Muscle layer of colon (tissue), 2 donors: Measurements from ENCODE around the gene DARS2.

Source experiments
- H3K27ac ChIP-seq: one replicate; pipeline ENCODE4 v1.7.0; 2013; ENCODE audit warnings: low read depth, mild to moderate bottlenecking, low read length, moderate library complexity
- H3K27me3 ChIP-seq, 2 donors: one replicate each; pipeline ENCODE4 v1.7.0; 2013; ENCODE audit warnings: low read length in 2 of 2, mild to moderate bottlenecking in 2 of 2; ENCODE audit not compliant: insufficient read depth in 2 of 2, control insufficient read depth in 1 of 2
- H3K36me3 ChIP-seq: one replicate; pipeline ENCODE4 v1.7.0; 2013; ENCODE audit warnings: mild to moderate bottlenecking, low read length; ENCODE audit not compliant: insufficient read depth
- H3K4me1 ChIP-seq: one replicate; pipeline ENCODE4 v1.7.0; 2013; ENCODE audit warnings: mild to moderate bottlenecking, low read length; ENCODE audit not compliant: insufficient read depth
- H3K4me3 ChIP-seq, 2 donors: one replicate each; pipeline ENCODE4 v1.7.0; 2013; ENCODE audit warnings: low read length in 2 of 2, low read depth in 1 of 2, mild to moderate bottlenecking in 1 of 2, moderate library complexity in 1 of 2
- H3K9ac ChIP-seq: one replicate; pipeline ENCODE4 v1.7.0; 2013; ENCODE audit warnings: low read length
- H3K9me3 ChIP-seq: one replicate; pipeline ENCODE4 v1.7.0; 2013; ENCODE audit warnings: mild to moderate bottlenecking, low read length
- donor health status: abdominal sarcoma.
- donor health status: Adenocarcinoma of cecum.

Gene DARS2

DNA sequence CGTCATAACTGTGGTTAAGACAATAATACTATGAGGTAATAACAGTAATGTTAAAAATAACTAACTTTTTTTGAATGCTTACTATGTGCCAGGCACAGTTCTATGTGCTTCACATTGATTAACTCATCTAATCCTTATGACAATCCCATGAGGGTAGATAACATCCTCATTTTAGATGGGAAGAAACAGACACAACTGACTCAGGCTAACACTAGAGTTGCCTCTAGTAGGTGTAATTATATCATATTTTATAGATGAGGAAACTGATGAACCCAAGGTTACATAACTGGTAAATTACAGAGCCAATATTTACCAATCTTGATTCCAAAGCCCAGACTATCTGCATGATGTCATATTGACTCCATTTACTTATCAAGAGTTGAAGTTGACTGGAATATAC lies 69.1 kb downstream of the DARS2 start:
- H3K9me3 ChIP-seq, result no peaks in the 10 kb centered on the region
- no peaks in the 10 kb centered on the region for H3K27me3 ChIP-seq
- no peak overlapping the region for H3K27ac ChIP-seq

GRCh38 chr1:173894189-173894588 lies 69.7 kb downstream of the DARS2 start:
- Histone ChIP-seq H3K4me1 (no peaks in the 10 kb centered on the region), H3K27me3 (no peaks in the 10 kb centered on the region), H3K9me3 (no peaks in the 10 kb centered on the region), H3K36me3 (no peaks in the 10 kb centered on the region), H3K9ac (no peak overlapping the region), H3K27ac (no peak overlapping the region), H3K4me3 (no peak overlapping the region)

More for the DNA sequence above, 69.1 kb downstream of the DARS2 start:
- no peaks in the 10 kb centered on the region for H3K4me1 ChIP-seq
- no peak overlapping the region for H3K9ac ChIP-seq
- no peaks in the 10 kb centered on the region for H3K36me3 ChIP-seq
- H3K4me3 ChIP-seq, result no peak overlapping the region

GRCh38 chr1:173900427-173900826 lies 76.0 kb downstream of the DARS2 start:
- Histone ChIP-seq H3K9ac (no peak overlapping the region), H3K27ac (no peak overlapping the region), H3K27me3 (no peaks in the 10 kb centered on the region), H3K4me1 (no peaks in the 10 kb centered on the region), H3K4me3 (no peak overlapping the region), H3K36me3 (no peaks in the 10 kb centered on the region), H3K9me3 (no peaks in the 10 kb centered on the region)

DNA sequence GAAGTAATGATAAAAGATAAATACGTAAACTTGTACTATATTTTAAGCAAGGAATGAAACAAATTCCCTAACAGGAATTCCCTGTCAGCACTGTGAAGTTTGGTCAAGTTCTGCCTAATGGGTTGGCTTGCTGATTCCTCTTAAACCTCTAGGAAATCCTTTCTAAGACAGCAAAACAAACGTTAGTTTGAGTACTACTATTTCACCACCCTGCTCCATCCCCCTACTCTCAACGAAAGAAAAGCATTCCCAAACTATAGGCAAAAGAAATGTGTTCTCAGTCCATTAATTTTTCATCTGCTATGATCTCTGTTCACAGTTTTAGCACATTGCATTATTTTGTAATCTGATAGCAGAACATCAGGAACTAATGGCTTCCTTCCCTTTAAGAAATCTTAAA lies 76.5 kb downstream of the DARS2 start:
- Histone ChIP-seq H3K4me1 (no peaks in the 10 kb centered on the region), H3K4me3 (no peak overlapping the region), H3K9ac (no peak overlapping the region), H3K27me3 (no peaks in the 10 kb centered on the region), H3K36me3 (no peaks in the 10 kb centered on the region), H3K27ac (no peak overlapping the region), H3K9me3 (no peaks in the 10 kb centered on the region)

DNA sequence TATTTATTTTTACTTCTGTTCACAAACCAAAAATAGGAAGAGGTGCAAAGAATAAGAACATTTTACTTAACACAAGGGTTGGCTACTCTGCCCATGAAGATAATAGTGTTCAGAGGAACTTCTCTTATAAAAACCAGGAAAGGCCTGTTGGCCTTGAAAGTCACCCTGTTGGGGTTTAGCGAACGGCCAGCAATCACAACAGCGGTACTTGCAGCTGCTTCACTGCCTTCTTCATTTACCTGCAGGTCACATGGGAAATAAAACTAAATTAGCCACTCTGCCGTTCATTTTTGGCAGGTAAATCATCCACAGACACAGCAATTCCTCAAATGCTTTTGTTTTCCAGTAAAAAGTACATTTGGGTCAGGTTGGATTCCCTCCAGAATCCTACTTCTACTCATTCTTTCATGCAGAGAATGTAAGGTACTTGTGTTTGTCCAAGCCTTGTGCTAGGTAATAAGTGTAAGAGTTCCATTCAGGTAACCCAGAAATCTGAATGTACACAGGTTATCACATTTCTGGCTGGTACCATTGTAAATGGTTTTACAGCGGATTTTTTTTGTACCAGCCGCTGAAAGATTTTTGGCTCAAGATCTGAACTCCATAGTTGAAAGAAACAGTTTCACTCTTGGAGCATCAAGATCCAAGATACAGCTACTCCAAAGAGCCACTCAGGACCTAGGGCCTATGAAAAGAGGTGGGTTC lies 79.5 kb downstream of the DARS2 start:
- Histone ChIP-seq H3K27ac (no peak overlapping the region), H3K4me3 (no peak overlapping the region), H3K9ac (no peak overlapping the region), H3K27me3 (no peaks in the 10 kb centered on the region), H3K36me3 (no peaks in the 10 kb centered on the region), H3K9me3 (no peaks in the 10 kb centered on the region), H3K4me1 (no peaks in the 10 kb centered on the region)
